Activated CD4-positive, alpha-beta T cell treated with anti-CD3 and anti-CD28 coated beads, Interleukin-2, Interleukin-6, amounts not matched to agents 100 ng/mL and 50 ng/mL, durations not matched to agents 16 hours and 8 hours (primary cell): Measurements from ENCODE around the gene MXD1.
"Not testable (repeated sequence)": the region's sequence is repeated elsewhere in the genome, so short reads cannot be mapped to it uniquely, and the experiment has no call there.

Experiments
- DNase-seq: peaks from one replicate; pipeline ENCODE4 v3.0.0-alpha.2; 2020

MXD1 gene, protein sequence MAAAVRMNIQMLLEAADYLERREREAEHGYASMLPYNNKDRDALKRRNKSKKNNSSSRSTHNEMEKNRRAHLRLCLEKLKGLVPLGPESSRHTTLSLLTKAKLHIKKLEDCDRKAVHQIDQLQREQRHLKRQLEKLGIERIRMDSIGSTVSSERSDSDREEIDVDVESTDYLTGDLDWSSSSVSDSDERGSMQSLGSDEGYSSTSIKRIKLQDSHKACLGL

DNA sequence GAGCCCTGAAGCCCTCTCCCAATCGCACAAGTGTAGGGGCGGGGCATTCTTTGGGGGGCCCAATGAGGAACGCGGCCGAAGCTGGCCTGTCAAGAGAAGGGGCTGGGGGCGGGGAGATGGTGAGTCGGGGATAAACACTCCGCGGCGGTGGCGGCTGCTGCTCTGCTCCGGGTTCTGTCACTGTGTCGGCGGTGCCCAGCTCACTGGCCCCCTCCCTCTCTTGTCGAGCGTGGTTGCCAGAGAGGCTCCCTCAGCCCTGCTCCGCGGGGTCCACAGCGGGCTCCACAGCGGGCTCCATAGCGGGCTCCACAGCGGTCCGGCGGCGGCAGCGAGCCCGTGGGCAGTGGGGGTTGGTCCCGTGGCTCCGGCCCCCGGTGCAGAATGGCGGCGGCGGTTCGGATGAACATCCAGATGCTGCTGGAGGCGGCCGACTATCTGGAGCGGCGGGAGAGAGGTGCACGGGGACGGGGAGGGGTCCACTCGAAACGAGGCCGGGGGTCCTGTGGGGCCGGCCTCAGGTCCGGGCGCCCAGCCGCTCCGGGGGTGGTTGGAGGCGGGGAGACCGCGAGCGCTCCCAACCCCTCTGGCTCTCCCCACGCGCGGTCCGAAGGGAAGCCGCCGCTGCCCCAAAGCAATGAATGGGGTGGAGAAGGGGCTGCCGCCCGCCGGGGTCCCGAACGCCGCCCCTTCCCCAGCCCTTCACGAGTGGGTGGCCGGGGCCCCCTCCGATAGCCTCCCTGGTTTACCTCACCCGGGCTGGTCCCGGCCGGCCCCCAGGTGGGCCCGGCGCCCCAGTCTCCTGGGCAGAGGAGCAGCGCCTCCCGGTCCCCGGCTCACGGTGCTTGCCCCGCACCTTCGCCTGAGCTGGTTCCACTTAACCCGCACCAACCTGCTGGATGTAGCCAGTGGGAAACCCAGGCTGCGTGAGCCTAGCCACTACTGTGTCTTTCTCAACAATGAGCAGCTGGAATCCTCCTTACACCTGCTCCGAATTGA, at the start of gene MXD1:
Gene MXD1, plus strand, starts transcription at position 160 of the 996 bp plus-strand sequence. Its CDS starts 222 bp downstream, at position 382.
- DNase-seq: no peak

DNA sequence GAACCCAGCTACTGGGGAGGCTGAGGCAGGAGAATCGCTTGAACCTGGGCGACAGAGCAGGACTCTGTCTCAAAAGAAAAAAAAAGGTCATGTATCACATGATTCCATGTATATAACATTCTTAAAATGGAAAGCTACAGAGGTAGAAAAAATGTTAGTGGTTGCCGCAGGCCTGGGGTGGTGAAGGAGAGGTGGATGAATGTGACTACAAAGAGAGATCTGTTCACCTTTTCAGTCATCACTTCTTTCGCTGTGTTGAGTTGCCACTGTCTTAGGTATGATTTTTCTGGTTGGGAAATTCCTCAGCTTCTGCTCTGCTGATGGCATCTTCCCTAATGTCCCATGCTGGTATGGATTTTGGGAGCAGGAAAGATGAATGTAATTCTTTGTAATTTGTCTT, 26.5 kb upstream of the MXD1 start:
- no peak for DNase-seq

DNA sequence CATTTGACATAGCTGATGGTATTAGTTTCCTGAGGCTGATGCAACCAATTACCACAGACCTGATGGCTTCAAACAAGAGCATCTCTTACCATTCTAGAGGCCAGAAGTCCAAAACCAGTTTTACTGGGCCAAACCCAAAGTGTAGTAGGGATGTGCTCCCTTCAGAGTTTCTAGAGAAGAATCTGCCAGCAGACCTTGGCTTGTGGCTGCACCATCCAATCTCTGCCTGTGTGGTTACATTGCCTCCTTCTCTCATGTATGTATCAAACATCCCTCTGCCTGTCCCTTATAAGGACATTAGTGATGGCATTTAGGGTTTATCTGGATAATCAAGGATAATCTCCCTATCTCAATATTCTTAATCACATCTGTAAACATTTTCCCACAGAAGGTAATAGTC, 25.6 kb upstream of the MXD1 start:
- no peak for DNase-seq

DNA sequence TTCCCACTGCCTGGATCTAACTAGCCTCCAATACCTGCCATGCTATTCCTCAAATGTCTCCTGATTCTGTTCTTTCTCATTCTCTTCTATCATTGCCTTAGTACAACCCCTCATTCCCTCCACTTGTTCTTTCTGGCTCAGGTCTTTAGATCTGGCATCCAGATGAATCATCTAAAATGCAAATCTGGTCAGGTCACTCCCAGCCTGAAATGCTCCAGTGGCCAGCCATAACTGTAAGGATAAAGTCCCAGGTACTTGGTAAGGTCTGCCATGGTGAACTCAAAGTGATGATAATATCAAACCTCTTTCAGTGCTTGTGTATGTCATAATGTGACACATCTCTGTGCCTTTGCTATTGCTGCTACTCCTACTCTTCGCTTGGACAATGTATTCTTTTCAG, 24.0 kb upstream of the MXD1 start:
- DNase-seq: no peak

DNA sequence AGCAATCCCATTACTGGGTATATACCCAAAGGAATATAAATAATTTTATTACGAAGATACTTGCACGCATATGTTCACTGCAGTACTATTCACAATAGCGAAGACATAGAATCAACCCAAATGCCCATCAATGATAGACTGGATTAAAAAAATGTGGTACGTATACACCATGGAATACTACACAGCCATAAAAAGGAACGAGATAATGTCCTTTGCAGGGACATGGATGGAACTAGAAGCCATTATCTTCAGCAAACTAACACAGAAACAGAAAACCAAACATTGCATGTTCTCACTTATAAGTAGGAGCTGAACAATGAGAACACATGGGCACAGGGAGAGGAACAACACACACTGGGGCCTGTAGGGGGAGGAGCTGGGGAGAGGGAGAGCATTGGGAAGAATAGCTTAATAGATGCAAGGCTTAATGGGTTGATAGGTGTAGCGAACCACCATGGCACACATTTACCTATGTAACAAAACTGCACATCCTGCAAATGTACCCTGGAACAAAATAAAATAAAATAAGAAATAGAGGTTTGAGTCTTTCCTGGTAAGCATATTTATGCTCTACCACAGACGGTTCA, 22.0 kb upstream of the MXD1 start:
- not testable (repeated sequence) for DNase-seq

DNA sequence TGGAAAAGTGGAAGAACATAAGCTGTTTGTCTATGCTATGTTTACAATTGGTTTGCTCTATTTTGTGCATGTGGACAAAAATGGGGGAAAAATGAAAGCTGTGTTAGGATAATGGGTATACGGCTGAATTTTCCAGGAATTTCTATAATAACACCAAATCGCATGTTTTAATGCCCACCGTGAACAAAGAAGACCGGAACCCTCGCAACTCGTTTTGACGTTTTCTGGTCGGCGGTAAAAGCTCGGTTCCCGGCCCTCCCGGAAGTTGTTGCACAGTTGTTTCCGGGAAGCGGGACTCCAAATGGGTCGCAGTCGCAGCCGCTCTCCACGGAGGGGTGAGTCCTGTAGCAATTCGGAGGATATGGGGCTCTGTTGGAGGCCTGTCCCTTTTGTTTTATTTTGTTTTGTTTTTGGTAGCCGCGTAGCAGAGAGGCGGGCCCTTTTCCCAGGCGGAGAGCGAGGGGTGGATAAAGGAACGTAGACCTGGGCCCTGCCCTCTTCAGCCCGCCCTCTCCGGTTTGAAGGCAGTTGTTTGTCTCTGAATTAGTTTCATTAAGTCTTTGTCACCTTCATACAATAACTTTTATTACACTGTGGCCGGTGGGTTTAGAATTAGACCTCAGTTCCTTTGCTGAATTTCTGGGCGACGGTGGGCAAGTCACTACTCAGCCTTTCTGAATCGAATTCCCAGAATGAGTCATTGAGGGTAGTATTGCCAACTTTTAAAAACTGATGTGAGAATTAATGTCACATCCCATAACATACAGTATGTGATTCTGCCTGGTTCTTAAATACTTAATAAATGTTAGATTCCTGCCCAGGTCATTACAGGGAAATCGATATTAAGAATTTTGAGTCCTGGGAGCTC, 21.0 kb upstream of the MXD1 start, which contains the start of gene SNRNP27:
Gene SNRNP27, plus strand, starts transcription at position 273 of the 868 bp plus-strand sequence. Its CDS starts 29 bp downstream, at position 302.
- DNase-seq: peak; percentile 89

DNA sequence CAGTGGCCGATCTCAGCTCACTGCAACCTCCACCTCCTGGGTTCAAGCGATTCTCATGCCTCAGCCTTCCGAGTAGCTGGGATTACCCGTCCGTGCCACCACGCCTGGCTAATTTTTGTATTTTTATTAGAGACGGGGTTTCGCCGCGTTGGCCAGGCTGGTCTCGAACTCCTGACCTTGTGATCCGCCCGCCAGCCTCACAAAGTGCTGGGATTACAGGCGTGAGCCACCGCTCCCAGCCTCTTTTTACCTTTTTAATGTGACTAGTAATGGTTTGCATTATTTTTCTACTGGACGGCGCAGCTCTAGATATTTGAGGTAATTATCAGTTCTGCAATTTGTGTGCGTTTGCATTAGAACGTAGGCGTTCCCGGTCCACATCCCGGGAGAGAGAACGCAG, 20.2 kb upstream of the MXD1 start:
- not testable (repeated sequence) for DNase-seq

DNA sequence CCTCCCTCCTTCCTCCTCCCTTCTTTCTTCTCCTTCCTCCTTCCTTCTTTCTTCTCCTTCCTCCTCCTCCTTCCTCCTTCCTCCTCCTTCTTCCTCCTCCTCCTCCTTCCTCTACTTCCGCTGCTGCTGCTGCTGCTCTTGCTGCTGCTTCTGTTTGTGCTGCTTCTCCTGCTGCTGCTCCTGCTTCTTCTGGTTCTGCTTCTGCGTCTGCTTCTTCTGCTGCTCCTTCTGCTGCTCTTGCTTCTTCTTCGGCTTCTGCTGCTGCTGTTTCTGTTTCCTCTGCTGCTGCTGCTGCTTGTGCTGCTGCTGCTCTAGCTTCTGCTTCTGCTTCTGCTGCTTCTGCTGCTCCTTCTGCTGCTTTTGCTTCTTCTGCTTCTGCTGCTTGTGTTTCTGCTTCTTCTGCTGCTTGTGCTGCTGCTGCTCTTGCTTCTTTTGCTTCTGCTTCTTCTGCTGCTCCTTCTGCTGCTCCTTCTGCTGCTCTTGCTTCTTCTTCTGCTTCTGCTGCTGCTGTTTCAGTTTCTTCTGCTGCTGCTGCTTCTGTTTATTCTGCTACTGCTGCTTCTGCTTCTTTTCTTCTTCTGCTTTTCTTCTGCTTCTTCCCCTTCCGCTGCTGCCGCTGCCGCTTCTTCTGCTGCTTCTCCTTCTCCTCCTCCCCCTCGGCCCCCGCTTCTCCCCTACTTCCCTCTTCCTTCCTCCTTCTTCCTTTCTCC, 12.5 kb upstream of the MXD1 start:
- DNase-seq: peak; percentile 16

DNA sequence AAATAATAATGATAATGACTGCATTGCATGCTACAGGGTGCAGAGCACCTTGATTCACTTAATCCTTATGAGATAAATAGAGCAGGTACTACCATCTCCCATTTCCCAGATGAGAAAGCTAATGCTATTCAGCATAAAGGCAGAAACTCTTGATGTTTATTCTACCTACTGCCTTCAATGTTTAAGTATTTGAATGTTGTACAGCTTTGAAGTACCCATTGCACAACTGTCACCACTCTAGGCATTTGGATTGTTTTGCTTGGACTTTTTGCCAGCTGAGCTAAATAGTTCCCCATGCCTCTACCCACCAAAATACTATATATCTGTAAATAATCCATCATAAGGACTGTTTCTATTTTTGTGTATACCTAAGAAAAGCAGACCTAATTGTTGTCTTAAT, 7.7 kb upstream of the MXD1 start:
- no peak for DNase-seq

DNA sequence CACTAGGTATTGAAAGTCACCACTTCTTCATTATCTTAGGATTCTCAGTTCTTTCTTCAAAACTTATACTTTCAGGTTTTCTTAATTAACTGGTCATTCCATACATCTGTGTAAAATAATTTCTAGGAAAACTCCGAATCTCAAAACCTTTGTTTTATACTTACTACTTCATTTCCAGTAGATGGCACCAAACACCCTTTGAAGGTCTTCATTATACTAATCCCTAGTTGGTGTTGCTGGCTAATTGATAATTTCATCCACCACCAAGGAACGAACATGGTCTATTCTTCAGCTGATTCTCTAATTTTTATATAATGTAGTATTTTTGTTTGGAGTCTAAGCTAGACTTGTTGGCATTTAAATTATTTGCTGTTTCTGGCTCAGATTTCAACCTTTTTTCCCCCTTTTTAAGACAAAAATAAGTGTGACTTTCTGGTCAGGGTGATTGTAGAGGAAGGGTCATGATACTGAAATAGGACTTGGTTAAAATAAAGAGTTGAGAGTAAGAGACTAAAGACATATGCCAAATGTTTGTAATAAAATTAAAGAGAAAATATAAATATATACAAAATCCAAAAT, 2.8 kb upstream of the MXD1 start:
- peak; percentile 68 for DNase-seq

DNA sequence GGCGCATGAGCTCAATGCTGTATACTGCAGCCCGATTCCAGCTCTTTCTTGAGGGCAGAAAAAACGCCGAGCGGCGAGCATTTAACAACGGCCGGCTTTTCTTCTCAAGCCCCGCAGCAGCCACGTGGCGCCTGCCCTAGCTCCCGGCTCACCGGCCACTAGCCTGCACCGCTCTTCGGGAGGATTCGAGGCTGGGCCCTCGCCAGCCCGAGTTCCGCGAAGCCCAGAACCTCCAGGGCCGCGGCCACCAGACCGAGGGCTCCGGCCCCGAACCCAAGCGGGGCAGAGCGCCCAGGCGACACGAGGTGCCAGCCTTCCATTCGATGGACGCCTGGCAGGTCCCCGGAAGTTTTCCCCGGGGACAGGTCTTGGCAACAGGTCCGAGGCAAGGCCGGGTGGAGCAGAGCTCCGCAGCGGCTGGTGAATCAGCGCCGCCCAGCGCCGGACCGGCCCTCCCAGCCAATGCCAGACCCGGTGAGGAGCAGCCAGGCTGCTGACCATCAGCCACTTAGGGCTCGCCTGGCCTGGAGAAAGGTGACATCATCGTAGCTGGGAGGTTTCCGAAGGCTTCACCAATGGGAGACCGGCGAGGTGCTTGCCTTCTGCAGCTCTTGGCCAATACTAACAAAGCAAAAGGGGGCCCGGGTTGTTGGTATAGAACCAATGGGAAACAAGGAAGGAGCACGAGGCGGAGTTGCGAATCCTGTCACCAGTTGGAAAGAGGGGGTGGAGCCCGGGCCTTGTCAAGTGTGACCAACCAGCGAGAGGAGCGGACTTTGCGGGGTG, 552 bp upstream of the MXD1 start:
- DNase-seq: peak; percentile 100

DNA sequence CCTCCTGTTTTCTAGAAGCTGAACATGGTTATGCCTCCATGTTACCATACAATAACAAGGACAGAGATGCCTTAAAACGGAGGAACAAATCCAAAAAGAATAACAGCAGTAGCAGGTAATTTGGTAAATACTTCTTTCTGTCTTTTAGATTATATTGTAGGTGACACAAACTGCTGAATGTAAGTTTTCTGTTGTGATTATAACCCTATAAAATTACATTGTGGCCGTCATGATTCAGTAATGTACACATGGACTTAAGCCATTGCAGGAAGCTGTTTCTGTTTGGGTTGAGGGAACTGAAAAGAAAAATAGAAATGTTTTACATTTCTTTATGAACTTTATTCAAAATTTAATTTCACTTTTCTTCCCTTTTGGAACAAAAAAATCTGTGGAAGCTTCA, 1.2 kb downstream of the MXD1 start:
- DNase-seq: no peak

DNA sequence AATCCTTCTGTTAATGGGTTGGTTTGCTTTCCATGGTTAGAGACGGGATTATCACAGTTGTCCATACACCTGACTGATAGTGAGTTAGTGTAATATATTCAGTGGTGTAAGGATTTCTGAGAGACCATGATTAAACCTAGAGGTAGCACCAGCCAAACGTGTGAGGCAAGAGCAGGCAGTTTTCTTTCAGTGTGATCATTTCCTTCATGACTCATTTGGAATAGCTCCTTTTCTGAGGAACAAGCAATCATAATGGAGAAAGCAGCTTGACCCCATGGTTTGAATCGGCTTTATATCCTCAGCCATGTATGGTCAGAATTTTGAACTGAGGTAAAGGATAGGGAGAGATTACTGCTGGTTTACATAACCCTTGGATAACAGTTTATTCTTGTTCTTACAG, 2.9 kb downstream of the MXD1 start:
- no peak for DNase-seq

DNA sequence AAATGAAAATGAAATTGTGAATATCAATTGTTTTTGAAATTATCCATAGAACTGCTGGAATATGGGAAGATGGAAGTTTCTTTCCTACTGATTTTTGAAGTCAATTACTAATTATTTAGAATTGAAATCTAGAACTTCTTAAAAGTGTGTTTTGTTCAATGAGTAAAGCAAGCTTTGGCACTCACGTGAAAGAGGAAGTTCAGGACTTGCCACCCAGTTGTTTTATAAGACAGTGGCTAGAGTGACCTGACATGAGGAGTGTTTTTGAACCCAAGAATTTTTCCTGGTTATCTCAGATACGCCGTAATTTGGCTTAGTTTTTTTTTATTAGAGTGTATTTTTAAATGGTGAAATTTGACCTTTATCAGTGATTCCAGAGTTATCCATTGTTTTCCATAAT, 3.5 kb downstream of the MXD1 start:
- no peak for DNase-seq

DNA sequence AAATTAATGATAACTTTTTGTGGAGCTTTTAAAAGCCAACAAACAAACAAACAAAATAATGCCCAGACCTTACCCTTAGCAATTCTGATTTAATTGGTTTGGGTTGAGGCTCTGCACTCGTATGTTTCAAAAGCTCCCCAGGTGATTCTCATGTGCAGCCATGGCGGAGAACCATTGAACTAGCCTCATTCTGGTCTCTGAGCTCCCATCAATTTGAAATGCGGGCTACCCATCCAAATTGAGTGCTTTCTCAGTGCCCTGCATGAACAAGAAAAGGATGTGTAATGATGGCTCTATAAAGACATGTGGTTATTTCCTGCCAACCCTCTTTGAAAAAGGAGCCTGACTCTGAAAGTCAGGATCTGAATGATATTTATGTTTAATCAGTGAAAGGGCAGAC, 8.2 kb downstream of the MXD1 start:
- no peak for DNase-seq

DNA sequence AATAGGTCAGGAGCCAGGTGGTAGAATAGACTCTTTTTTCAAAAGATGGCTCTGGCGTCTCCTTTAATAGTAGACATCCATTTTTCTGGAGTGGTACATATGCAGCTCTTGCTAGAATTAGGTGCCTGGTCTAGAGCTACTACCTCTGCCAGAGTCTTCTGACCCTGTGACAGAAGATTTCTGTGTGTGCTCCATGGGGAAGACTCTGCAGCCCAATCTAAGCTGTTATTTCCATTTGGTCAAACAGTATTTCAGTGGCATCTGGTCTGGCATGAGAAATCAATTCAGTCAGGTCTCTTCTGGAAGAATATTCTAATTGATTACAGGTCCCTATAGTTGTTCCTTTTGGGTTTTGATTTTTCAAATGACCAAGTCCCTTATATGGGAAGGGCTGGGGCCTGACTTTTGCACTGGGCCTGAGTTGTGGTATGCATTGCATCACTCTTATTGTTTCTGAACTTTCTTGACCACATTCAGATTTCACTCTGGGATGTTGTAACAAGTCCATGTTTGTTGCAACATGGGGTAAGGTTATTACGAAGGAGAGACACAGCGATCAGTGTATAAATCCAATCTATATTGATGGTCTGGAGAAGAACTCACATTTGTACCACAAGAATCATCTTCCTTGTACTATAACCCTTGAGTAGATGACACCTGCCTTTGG, 12.1 kb downstream of the MXD1 start:
- no peak for DNase-seq

DNA sequence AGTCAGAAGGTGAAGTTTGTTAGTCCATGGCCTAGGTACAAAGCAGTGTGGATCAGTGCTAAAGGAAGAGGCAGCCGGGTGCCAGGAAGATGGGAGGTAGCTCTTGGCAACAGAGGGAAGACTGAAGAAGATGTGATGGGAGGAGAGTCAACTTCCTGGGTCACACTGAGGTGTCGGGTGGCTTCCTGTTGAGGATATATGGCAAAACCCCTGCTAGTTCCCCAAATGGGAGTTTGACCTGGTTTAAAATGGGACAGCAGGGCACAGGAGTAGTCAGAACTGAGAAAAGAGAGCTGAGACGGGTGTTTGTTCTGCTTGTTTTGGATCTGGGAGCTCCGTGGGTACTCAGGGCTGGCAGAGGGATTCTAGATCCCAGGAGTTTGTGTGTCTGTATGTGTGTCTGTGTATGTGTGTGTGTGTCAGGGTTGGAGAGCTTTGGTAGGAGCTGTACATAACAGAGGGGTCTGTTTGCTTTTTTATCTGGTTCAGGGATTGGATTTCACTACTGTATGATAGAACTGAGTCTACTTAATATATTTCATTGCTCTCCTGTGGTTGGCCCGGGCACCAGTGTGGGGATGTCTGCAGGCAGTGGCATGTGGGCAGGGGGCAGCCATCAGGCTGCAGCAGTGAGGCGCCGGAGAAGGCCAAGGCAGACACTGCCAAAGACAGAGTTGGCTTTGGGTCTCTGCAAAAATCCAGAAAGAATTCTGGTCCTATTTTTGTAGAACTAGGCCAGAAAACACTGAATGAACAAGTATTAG, 17.1 kb downstream of the MXD1 start:
- no peak for DNase-seq

DNA sequence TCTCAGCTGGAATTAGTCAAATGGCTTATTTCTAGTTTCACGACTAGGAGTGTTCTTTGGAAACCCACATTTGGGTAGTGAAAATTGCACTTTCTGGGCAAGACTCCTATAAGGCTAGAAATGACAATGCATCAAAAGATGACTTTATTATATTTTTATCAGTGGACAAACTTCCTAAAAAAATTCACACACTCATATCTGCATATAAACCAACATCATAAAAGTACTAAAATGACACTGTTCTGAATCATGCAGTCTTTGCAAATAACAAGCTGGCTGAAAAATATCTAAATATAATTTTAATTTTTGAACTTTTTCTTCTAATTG, 17.6 kb downstream of the MXD1 start:
- DNase-seq: peak; percentile 48

DNA sequence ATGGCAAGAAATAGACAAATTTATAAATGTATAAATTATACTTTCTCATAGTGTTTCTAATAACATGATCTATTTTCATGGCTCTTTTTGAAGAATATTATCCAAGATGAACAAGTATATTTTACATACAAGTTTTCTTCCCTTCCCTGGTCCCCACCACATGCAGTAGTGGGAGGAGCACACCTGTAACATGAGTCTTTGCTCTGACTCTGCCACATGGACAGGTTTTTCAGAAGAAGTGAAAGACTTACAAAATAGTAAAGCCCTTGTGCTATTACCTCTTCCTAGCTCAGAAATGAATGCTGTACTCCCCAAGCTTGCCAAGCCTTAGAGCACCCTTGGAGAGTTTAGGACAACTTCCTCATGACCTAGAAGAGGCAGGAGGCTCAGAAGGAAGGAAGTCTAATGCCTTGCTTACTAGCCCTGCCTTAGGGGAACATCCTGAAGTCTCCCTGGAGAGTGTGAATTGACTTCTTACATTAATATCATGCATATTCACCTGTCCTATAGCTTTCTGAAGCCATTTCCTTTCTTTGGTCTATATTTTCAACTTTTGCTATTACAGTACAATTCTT, 18.4 kb downstream of the MXD1 start:
- DNase-seq: no peak
